GM21447 (cell line): ENCODE results near the gene CADM1.
A peak's percentile ranks its signal among the peaks of the same experiment; 100 is the strongest.

Experiments used
- ATAC-seq: cut with Tn5 transposase; IDR thresholded peaks from one replicate; pipeline ENCODE4 v1.9.1; 2021; ENCODE audit not compliant: unreplicated experiment

Gene CADM1

DNA sequence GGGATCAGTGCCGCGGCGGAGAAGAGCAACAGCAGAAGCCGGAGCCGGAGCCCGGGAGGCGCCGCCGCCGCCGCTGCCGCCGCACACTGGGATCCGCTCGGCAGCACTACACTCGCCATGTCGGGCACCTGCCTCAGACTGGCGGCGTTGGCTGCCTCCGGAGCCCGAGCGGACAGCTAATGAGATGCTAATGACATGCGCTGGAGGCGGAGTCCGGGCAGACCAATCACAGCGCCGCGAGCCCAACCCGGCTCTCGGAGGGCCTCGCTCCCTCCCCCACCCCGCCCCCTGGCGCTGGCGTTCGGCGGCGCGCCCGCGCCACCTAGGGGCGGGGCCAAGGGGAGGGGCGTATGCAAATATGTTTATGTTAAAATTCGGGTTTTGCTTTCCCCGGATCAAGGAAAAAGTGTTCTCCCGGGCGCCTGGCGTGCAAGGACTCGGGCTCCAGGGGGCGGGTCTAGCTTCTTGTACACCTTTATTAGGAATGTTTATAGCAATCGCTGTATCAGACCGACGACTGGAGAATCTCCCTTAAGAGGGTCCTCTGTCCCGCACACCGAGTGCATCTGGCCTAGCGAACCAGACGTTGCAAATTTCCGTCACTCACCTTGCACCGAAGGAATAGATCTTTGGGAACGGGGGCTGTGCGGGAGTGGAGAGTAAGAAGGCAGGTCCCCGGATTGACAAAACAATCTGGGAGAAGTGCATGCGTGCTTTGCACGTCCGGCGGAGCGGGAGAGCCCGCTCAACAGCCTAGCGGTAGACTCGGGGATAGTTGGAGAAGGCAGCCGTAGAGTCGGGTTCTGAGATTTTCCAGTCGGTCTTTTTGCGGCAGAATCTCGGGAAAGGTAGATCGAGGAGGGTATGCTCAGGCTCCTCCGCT is at the start of gene CADM1:
Gene CADM1 (minus strand): TSS at position 140 of the 883 bp plus-strand sequence.
- ATAC-seq, result no peak

DNA sequence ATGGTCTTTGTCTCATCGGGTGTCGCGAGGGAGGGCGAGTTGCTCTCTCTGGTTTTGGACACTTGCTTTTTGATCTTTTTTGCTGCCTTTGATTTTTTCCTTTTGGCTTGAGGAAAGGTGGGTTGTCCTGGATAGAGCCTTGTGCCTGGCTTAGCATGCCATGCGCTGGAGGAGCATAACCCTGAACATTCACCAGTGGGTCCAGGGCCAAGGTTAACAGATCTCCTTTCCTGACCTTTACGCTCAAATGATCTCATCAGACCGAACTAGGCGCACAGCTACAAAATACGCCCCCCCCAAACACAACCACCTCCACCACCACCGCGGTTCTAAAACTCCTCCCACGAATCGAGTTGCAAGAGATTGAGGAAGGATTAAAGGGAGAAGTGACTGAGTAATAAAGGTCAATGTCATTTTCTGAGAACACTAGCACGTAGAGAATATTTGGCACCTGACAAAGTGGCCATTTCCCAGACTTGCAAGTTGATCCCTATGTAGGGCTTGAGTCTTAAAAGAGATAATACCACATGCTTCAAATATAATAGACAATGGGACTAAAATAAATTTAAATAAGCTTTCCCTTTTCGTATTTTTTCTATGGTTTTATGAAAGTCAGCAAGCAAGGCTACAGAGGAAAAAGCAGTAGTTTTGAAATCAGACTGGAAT is 48.7 kb upstream of the CADM1 start:
- ATAC-seq, result no peak

DNA sequence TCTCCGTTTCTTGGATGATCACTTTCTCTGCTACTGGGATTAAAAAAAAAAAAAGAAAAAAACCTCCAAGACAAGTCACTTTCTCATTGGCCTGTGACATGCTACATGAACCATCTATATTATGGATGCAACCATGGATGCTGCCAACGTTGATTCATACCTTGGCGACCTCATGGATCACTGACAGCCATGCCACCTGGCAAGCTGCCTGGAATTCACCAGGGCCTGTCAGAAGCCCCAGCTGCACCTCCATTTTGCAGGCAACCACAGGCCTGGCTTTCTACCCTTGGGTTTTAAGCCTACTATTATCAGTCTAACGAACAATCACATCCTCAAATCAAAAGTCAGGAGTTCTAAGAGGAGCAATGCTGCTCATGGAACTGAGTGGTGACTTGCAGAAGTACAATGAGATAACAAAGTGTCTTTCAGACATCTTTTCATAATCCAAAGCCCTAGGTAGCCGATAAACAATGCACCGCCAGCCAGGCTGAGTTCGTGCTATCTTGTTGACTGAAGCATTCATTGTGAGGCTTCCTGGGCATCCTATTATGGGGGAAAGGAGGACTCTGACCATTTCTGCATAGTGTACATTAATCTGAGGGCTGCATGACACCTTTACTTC is 48.0 kb upstream of the CADM1 start:
- ATAC-seq, result no peak

DNA sequence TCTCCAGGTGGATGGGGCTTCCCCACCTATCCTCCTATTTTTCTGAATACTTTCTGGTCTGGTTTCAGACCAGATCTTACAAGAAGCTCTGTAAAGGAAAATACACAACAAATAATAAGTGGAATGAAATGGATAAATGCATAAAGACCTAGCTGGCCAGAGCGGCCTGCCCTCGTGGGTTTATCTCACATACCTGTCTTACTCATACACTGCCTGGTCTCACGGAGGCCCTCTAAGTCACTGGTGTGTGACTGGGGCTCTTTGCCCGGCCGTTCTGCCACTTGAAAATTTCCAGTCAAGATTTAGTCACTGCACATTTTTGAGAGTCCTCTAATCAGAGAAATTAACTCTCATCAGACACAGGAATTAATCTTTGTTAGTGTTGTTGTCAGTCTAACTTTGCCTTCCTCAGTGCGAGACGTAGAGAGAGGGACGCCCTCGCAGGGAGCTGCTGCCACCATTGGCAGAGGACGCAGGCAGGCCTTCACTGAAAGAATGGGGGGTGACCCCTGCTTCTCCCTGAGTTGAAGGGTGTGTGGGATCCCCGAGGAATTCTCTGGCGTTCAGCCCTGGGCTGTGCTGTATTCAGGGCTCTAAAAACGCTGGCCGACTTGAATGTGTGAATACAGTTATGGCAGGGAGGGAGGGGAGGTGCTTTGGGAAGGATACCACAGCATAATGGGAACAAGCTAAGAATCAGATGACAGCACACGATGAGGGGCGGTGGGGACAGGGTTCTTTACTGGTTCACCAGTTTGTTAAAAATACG is 46.3 kb upstream of the CADM1 start:
- ATAC-seq, result no peak

DNA sequence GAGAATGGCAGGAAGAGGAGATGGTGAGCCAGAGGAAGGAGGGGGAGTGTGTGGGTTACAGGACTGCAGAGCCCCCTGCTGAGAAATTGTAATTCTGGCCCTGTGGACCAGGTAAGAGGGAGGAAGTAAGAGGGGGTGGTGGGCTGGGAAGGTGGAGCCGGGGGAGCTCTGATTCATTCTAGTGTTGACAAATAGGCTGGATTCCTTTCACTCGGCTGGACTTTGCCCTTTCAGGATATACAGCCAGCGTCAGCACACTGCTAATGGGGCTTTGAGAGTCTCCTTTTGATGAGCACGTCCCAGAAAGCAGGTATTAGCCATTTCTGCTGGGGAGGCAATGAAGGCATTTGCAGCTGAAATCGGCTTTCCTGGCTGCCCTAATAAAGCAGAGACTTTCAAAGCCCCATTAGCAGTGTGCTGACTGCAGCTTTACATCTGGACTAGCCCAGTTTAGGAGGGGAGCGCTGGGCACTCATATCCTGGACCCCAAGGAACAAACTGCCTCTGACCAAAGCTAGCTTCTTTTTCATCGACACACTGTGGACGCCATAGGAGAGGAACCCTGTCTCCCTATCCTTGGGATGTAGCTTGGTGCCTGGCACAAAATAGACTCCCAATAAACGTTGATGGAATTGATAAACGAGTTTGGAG is 44.8 kb upstream of the CADM1 start:
- ATAC-seq, result no peak

DNA sequence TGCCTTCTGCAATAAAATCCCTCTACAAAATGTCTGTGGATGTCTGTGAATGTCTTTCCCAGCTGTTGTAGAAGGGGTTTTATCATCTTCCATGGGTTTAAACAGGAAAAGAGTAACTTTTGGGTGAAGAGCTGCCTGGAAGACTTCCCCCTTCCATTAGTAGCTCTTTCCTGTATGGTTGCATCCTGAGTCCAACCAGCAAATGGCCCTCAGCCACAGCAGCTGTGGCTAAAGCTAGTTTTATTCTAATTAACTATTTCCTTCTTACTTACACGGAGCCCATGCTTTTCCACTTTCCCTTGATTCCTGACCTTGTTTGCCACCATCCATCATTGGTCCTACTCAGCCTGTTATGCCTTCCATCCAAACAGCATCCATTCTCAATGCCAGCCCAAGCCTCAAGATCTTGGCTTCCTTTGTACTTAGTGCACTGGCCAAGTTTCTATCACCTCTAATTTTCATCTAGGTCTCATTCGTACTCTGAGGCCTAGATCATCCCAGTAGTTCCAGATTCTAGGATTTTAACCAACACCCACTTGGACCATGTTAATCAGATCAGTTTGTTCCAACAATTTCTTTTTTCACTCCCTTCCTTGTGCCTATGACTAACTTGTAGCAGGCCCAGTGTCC is 41.5 kb upstream of the CADM1 start:
- no peak for ATAC-seq

DNA sequence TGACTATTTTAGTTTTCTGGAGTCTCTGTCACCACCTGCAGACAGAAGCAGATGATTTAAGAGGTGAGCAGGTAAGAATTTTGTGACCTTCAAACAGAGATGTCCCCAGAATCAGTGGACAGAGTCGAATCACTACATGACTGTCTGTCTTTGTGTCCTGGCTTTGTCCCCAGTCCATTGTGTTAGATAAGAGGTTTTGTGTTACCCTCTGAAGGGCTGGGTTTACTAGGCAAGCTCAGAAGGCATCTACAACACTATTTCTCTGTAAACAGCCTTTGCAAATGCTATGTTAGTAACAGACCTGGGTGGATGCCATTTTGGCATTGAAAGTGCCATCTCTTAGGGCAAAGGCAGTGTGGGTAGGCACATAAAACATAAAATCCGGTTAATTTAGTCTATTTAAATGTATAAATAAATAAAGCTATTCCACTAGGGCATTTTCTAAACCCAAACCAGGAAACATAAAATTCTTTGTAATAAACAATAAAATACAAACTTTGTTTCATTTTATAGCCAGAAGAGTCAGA is 40.3 kb upstream of the CADM1 start:
- ATAC-seq, result no peak

DNA sequence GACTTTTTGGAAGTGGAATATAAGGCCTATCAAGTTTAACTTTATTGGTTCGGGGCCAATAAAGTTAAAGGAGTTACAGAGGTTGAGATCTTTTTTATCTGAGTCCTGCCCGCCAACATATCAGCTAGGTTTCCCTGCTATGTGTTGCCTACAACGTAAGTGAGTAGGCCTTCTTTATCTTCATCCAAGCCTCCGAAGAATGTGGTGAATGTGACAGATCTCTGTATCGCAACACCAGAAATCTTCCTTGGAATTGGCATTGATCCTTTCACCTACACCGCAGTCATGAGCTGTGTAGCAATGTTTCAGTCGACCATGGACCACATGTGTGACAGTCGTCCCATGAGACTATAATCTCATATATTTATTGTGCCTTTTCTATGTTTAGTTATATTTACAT is 37.3 kb upstream of the CADM1 start:
- no peak for ATAC-seq

DNA sequence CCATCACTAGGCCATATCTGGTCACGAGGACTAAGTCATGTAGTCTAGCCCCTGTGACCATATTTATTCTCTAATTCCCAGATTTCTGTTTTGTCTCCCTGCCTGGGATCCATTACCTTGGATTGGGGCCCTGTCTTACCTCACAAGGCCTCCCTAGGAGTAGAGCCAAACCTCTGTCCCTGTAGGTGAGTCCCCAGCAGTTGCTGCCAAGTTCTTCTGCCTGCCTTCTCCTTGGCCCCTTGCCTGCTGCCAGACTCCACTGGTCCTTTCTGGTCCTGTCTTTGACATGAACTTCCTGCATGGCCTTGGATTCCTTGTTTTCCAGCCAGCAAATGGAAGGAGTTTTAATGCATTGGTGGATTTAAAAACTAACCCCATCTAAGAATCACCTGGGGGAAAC is 35.6 kb upstream of the CADM1 start:
- ATAC-seq, result no peak

DNA sequence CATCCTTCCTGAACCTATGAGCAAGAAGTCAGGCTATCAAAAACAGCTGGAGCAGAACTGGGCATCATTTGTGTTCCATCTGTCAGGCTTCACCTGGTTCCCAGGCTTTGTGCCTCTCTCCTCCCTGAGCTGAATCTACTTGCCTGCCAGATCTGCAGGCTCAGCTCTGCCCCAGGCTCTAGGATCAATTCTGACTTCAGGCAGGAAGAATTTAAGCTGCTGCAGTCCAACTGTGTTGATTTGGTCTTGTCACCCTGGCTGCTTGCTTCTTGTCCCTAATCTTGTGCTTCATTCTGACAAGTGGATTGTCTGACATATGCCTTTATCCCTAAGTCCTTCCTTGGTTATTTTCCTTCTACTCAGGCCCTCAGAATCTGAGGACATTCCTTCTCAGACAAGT is 31.6 kb upstream of the CADM1 start:
- no peak for ATAC-seq

DNA sequence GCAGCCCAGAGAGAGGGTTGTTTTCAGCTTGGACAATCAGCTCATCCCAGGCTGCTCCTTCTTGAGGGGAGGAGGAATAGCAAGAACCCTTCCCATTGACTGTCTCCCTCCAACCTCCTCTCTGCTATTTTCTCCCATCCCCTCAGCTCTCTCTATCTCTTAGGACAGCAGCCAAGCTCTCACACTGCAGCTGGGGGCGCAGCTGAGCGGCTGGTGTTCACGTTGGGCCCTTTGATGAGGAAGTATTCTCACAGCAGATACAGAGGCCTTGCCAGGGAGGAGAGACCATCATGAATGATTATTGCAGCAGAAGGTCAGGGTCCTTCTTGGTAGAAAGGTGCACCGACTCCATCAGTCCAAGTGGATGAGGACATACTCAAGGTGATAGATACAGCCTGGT is 26.5 kb upstream of the CADM1 start:
- no peak for ATAC-seq

DNA sequence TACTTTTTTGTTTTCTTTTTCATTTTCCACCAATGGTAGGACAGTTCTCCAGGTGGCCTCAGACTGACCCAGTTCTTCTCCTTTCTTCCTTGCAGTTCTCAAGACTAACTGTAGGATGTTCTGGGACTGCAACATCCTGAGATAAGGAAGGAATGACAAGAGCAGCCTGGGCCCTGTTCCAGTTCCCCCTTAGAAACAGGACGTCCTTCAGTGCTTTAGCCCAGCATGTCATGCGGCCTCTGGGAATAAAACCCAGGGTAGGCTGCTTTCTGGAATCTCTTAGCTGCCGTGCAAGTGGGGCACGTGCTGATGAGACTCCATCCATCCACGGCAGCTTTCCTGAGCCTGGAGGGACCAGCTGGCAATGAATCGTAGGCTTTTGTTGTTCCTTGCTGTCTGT is 24.0 kb upstream of the CADM1 start:
- no peak for ATAC-seq

DNA sequence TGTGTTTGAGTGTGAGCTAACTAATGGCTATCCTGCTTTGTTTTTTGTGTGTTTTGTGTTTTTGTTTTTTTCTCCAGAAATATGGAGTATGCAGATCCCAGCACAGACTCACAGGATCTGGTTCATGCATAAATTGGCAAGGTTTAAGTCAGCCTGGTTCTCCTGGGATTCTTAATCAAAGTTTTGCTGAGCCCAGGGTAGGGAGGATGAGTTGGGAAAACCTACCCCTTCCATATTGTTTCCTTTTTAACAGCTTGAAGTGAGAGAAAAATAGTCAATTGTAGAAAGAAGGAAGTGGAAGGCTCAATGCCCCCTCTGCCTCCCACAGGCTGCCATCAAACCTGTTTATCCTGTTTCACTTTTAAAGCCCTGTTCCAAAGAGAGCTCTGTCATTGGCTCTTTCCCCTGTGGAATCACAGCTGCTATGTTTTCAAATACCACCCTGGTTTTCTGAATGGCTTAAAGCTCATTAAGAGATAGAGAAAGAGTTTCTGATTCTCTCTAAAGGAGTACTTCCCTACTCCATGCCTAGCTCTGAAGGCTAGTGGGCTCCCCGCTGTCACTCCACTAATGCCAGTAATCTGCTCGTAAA is 23.4 kb upstream of the CADM1 start:
- no peak for ATAC-seq

DNA sequence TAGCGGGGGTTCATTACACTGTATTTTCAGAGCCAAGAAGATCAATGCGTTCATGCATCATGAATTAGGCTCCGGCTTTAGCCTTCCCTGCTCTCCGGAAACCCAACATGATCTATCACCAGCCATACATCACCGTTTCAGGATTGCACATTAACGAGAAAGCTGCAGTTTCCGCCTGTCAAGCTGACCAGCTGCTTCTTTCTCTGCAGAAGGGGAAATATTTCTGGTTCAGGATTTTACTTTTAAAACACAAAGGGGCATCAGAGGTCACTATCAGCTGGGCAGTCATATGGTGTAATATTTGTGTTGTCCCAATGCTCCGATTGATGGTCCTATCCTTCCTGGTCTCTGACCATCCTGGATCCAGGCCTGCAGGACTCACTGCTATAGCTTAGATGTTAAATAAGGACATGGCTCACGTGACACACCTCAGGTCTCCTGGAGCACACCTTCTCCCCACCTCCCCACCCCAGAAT is 21.4 kb upstream of the CADM1 start:
- no peak for ATAC-seq

DNA sequence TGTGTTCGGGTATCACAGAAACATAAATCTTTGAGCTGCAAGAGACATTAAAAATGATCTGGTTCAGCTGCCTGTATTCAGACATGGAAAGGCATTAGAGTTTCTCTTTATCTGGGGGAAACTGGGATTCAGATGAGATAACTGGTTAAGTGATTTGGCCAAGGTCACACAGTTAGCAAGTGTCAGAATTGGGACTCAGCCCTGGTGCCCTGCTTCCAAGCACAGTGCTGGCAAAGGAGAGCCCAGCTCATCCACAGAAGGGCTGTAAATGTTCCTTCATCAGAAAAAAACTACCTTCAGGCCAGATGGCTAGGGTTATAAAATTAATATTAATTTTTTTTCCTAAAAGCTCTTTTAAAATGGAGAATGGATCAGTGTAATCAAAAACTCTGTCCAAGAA is 20.4 kb upstream of the CADM1 start:
- ATAC-seq, result no peak

DNA sequence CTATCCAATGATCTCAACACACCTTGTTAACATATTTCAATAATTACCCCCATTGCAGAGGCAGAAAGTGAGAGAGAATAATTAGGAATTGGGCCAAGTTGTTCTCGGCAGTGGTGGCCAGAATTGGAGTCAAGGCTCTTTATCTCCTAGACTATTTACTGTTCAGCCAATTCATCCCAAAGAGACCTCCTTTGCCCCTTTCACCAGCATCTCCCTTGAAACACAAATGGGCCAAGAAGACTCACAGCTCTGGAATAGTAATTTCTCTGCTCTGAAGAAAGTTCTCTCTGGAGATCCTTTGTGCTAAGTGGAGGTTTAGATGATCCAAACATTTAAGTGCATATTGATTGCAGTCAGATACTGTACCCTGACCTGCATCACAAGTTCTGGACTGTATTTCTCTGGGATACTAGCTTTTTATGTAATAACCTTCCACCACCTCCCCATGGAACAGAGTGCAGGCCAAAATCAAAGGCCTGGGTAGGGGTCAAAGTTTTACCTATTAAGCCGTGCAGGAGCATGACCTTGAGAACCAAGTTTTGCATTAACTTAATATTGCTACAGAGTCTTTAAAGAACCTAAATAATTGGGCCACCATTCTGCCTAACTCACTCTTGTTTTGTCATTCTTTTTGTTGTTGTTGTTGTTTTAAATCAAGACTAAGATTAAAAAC is 19.6 kb upstream of the CADM1 start:
- ATAC-seq, result no peak

DNA sequence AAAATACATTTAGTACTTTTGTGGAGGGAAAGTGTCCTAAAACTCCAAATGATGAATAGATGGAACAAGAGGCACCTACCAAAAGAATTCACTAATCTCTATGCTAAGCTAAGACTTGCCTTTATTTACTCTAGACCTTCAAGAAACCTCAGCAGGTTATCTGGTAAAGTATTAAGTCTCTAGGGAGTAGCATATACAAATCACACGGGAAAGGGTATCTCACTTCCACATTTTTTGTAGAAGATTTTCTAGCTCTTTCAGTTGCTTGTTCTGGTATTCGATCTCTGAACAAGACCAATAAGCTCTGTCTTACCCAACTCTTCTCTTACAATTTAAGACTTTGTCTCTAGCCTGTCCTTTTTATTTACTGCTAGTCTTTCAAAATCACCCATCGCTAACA is 18.1 kb upstream of the CADM1 start:
- peak; percentile 63 for ATAC-seq

DNA sequence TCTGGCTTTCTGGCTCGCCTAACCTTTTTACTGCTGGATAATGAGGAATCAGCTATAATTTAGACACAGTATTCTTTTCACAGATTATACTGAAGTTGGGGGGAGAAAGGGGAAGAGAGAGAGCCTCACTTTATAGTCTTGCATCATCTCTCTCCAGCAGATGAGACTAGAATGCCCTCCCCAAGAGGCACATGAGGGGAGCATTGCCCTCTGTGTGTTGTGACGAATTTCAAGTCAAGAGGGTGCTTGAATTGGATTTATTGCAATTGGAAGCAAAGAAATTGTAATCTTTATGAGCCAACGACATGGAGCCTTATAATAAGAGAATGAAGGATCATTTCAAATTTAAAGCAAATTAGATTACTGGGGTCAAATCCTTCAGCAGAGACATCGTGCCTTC is 17.6 kb upstream of the CADM1 start:
- ATAC-seq, result no peak

DNA sequence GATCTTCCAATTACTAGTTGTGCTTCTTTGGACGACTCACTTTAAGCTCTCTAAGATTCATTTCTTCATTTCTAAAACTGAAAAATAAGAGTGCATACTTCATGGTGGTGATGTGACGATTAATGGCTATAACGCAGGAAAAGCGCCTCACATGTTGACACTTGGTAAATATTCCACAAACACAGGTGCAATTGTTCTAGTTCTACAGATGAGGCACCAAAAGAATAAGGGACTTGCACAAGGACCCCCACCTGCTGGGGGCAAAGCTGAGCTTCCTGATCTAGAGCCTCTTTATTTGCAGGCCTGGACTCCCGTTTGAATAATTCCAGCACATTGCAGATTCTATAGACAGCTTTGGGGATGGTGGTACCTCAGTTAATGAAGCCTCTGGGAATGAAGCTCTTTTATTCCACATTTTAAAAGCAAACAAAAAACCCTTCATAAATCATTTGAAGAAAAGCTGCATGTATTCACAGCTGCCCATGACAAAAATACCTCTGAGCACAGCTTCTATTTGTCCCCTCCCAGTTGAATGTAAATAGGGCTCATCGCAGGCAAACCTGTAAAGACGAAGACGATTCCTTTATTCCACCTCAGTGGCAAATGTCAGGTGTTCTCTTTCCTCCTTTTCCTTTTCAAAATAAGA is 14.9 kb upstream of the CADM1 start:
- ATAC-seq, result no peak
